ENCODE results near the gene KHDC1.
A peak's percentile ranks its signal among the peaks of the same experiment; 100 is the strongest.
"Not testable (repeated sequence)": the region's sequence is repeated elsewhere in the genome, so short reads cannot be mapped to it uniquely, and the experiment has no call there.

KHDC1 gene

GRCh38 chr6:73308712-73309534 is 45.9 kb upstream of the KHDC1 start:
- no peaks in the 10 kb centered on the region for H4K20me1 ChIP-seq (ENCODE audit: insufficient read depth, low read length)
- peak overlapping the region; percentile 53 for H3K27ac ChIP-seq (ENCODE audit: low read length)
- H3K79me2 ChIP-seq (ENCODE audit: low read length), result peaks cover 44% of the 10 kb centered on the region
- peak overlapping the region; percentile 87 for H3K9ac ChIP-seq (ENCODE audit: low read length)
- H3K4me1 ChIP-seq (ENCODE audit: low read length), result peaks cover 21% of the 10 kb centered on the region
- H3K9me3 ChIP-seq (ENCODE audit: insufficient read depth, low read length), result no peaks in the 10 kb centered on the region
- H3K36me3 ChIP-seq (replicated peaks; ENCODE audit: low read depth, low read length), result peaks cover 15% of the 10 kb centered on the region
- peak overlapping the region; percentile 81 for H2AFZ ChIP-seq (ENCODE audit: low read depth, low read length)
- peak overlapping the region; percentile 81 for H3K4me3 ChIP-seq (ENCODE audit: low read length)
- no peak for TF ChIP-seq EZH2phosphoT487 (IDR thresholded peaks at IDR 0.05; ENCODE audit: low read depth)
- peak; percentile 41; the same call in 1 of the 2 replicates for TF ChIP-seq CTCF (IDR thresholded peaks at IDR 0.05; ENCODE audit: low read depth, low read length)
- H3K4me2 ChIP-seq (ENCODE audit: low read length), result peak overlapping the region; percentile 89
- H3K27me3 ChIP-seq (ENCODE audit: low read depth, low read length), result no peaks in the 10 kb centered on the region

GRCh38 chr6:73303773-73304172 is 40.8 kb upstream of the KHDC1 start:
- H3K9me3 ChIP-seq (ENCODE audit: insufficient read depth, low read length); H3K4me3 ChIP-seq (ENCODE audit: low read length); H3K4me2 ChIP-seq (ENCODE audit: low read length); H3K9ac ChIP-seq (ENCODE audit: low read length); H4K20me1 ChIP-seq (ENCODE audit: insufficient read depth, low read length); H2AFZ ChIP-seq (ENCODE audit: low read depth, low read length); H3K27me3 ChIP-seq (ENCODE audit: low read depth, low read length): not testable (repeated sequence)
- Histone ChIP-seq H3K4me1 (ENCODE audit: low read length) (peaks cover 25% of the 10 kb centered on the region), H3K79me2 (ENCODE audit: low read length) (peaks cover 62% of the 10 kb centered on the region), H3K36me3 (replicated peaks; ENCODE audit: low read depth, low read length) (peaks cover 53% of the 10 kb centered on the region), H3K27ac (ENCODE audit: low read length) (peak overlapping the region; percentile 7; the same call in 1 of the 2 replicates)

DNA sequence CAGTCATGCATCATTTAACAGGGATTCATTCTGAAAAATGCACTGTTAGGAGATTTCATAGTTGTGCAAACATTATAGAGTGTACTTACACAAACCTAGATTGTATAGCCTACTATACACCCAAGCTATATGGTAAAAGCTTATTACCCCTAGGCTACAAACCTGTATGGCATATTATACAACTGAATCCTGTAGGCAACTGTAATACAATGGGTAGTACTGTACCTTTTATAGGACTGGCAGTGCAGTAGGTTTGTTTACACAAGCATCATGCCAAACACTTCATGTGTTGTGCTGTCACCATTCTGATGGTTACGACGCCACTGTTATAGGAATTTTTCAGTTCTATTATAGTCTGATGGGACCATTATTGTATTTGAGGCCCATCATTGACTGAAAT is 39.3 kb upstream of the KHDC1 start:
- Histone ChIP-seq H3K4me2 (ENCODE audit: low read length) (no peak overlapping the region), H4K20me1 (ENCODE audit: insufficient read depth, low read length) (0 out of 2 replicates have a peak, but pooled peaks cover 6% of the 10 kb centered on the region), H3K79me2 (ENCODE audit: low read length) (peaks cover 49% of the 10 kb centered on the region), H3K9ac (ENCODE audit: low read length) (no peak overlapping the region), H2AFZ (ENCODE audit: low read depth, low read length) (no peak overlapping the region), H3K27ac (ENCODE audit: low read length) (no peak overlapping the region), H3K9me3 (ENCODE audit: insufficient read depth, low read length) (peaks cover 8% of the 10 kb centered on the region; the same call in 1 of the 2 replicates), H3K27me3 (ENCODE audit: low read depth, low read length) (no peaks in the 10 kb centered on the region), H3K36me3 (replicated peaks; ENCODE audit: low read depth, low read length) (peaks cover 62% of the 10 kb centered on the region), H3K4me1 (ENCODE audit: low read length) (peaks cover 22% of the 10 kb centered on the region), H3K4me3 (ENCODE audit: low read length) (no peak overlapping the region)
- TF ChIP-seq EZH2phosphoT487 (IDR thresholded peaks at IDR 0.05; ENCODE audit: low read depth) (no peak), CTCF (IDR thresholded peaks at IDR 0.05; ENCODE audit: low read depth, low read length) (no peak)

- Histone ChIP-seq H3K9ac (ENCODE audit: low read length) (no peak overlapping the region), H3K9me3 (ENCODE audit: insufficient read depth, low read length) (peaks cover 8% of the 10 kb centered on the region; the same call in 1 of the 2 replicates), H2AFZ (ENCODE audit: low read depth, low read length) (no peak overlapping the region), H3K4me2 (ENCODE audit: low read length) (no peak overlapping the region), H4K20me1 (ENCODE audit: insufficient read depth, low read length) (0 out of 2 replicates have a peak, but pooled peaks cover 6% of the 10 kb centered on the region), H3K36me3 (replicated peaks; ENCODE audit: low read depth, low read length) (peaks cover 52% of the 10 kb centered on the region), H3K27ac (ENCODE audit: low read length) (no peak overlapping the region), H3K4me1 (ENCODE audit: low read length) (peaks cover 12% of the 10 kb centered on the region), H3K79me2 (ENCODE audit: low read length) (peaks cover 30% of the 10 kb centered on the region), H3K27me3 (ENCODE audit: low read depth, low read length) (no peaks in the 10 kb centered on the region), H3K4me3 (ENCODE audit: low read length) (no peak overlapping the region)
- no peak for TF ChIP-seq CTCF (IDR thresholded peaks at IDR 0.05; ENCODE audit: low read depth, low read length)
Observed at GRCh38 chr6:73299151-73299971, 36.4 kb upstream of the KHDC1 start.
